Spinal cord (tissue), 10 donors: ENCODE data around the gene ADD3. TPM values are rescaled to one million over a fixed set of nuclear protein-coding genes. Genes with fewer than 3 reads are reported as not detected.

Source experiments
- DNase-seq, 6 donors: peaks; one replicate each; pipeline versions ENCODE4 v3.0.0 to v3.0.0-alpha.2; 2013 to 2015; ENCODE audit warnings: low spot score in 6 of 6, low read depth in 4 of 6
- H3K27ac ChIP-seq: one replicate; pipeline ENCODE4 v1.5.1; 2013; ENCODE audit warnings: low read depth, low read length, control low read depth
- H3K27me3 ChIP-seq: one replicate; pipeline ENCODE4 v1.6.1; 2013; ENCODE audit warnings: low read length; ENCODE audit not compliant: control insufficient read depth, insufficient read depth
- H3K36me3 ChIP-seq: one replicate; pipeline ENCODE4 v1.6.1; 2013; ENCODE audit warnings: low read length; ENCODE audit not compliant: control insufficient read depth, insufficient read depth
- H3K4me1 ChIP-seq: one replicate; pipeline ENCODE4 v1.6.1; 2013; ENCODE audit warnings: low read length; ENCODE audit not compliant: control insufficient read depth, insufficient read depth
- H3K4me3 ChIP-seq: one replicate; pipeline ENCODE4 v1.5.1; 2013; ENCODE audit warnings: low read depth, low read length, control low read depth
- H3K9me3 ChIP-seq: one replicate; pipeline ENCODE4 v1.6.1; 2013; ENCODE audit warnings: low read length; ENCODE audit not compliant: control insufficient read depth, insufficient read depth
- WGBS: methylation state at CpG from one replicate; pipeline ENCODE4 v1.1.5; 2013; ENCODE audit warnings: missing lambda C conversion rate; ENCODE audit not compliant: insufficient coverage; 5-methylcytosine and 5-hydroxymethylcytosine counted together
- polyA plus RNA-seq, 2 donors: library from polyadenylated mRNA; unstranded; fragments of 120-200 nt; gene quantifications; one replicate each; pipeline ENCODE4 v1.2.1, GENCODE V29; 2013; ENCODE audit not compliant: insufficient read length in 2 of 2
- total RNA-seq, 2 donors: library from RNA; depleted of rRNA in 1 of 2; stranded (reverse); fragments of 120-200 nt in 1 of 2; fragments of >200 nt in 1 of 2; gene quantifications; one replicate each; pipeline versions ENCODE4 v1.2.3 to v1.2.4, GENCODE V29; 2013 to 2014
- donor health status: healthy.

Gene ADD3
- total and polyA plus RNA-seq, 4 donors = 193 to 557 (median 324) TPM

DNA sequence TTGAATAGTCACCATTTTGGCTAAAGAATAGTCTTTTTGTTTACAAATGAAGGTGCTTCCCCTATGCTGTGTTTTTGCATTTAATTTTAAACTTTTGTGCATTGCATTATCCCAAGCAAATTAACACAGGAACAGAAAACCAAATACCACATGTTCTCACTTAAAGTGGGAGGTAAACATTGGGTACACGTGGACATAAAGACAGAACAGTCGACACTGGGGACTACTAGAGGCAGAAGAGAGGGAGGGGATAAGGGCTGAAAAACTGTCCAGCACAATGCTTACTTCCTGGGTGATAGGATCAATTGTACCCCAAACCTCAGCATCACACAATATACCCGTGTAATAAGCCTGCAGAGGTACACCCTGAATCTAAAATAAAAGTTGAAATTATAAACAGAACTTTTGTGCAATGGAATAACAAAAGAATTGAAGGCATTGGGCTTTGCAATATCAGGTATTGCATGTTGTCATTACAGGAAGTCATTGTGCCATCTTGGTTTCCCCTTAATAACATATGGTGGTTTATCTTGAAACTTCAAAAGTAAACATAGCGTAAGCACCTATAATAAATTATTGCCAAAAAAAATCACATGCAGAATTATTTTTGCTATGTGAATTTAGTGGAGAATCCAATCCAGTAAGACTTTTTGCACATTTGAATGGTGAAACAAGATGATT, 16.1 kb downstream of the ADD3 start:
- H3K27ac ChIP-seq = no peak overlapping the region
- H3K4me3 ChIP-seq = no peak overlapping the region
- no peaks in the 10 kb centered on the region for H3K4me1 ChIP-seq
- no peaks in the 10 kb centered on the region for H3K27me3 ChIP-seq
- no CpG with 5 or more reads among the region's 4 CpGs for WGBS
- DNase-seq = no peak
- H3K36me3 ChIP-seq = no peaks in the 10 kb centered on the region
- H3K9me3 ChIP-seq = no peaks in the 10 kb centered on the region

DNA sequence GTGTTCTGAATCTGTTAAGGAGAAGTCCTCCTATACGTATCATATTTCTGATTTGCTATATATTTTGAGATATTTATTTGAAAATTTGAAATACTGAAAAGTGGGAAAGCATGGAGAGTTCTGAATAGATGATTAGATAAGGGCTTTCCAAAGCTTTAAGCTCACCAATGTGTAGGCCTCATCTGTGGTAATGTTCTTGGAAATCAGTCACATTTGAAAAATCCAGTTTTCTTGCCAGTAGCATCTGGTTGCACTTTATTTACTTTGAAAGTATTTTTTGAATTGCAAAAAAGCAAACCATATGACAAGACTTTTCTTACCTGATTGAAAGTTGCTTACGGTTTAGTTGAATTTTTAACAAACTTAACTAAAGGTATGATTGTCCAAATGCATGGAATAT, 21.7 kb downstream of the ADD3 start:
- Histone ChIP-seq H3K36me3 (no peaks in the 10 kb centered on the region), H3K27ac (no peak overlapping the region), H3K4me3 (no peak overlapping the region), H3K4me1 (peaks cover 5% of the 10 kb centered on the region), H3K27me3 (no peaks in the 10 kb centered on the region), H3K9me3 (no peaks in the 10 kb centered on the region)
- WGBS = no CpG with 5 or more reads among the region's 2 CpGs
- DNase-seq = no peak

- no peaks in the 10 kb centered on the region for H3K36me3 ChIP-seq
- WGBS = 13% methylated on average over 1 of the region's 4 CpGs
- peak overlapping the region; percentile 77 for H3K27ac ChIP-seq
- peaks cover 5% of the 10 kb centered on the region for H3K4me1 ChIP-seq
- DNase-seq = peak; percentile 53 to 96 (median 75)
- H3K9me3 ChIP-seq = no peaks in the 10 kb centered on the region
- H3K4me3 ChIP-seq = no peak overlapping the region
- H3K27me3 ChIP-seq = no peaks in the 10 kb centered on the region
Observed at GRCh38 chr10:110032801-110033700, 25.3 kb downstream of the ADD3 start.

DNA sequence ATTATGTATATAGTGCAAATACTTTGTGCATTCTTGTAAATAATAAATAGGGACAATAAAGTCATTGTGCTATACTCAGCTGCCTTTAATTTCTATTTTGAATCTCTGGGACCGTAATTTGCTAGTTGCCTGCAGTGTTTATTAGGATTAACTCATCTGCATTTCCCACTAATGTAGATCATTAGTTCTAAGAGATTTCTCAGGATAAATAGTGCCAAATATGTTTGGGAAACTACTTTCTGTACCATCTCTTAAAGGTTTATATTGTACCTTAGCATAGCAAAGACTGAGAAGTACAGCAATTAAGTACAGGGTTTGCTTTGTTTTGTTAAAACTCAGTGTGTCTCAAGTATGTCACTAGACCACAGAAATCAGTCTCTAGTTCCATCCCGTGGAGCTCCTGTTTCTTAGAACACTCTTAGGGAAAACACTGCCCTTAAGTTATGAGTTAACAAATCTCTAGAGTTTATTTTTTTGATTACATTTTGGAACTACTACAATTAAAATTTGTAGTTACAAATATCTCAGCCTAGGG, 26.0 kb downstream of the ADD3 start:
- WGBS = no CpG with 5 or more reads among the region's 2 CpGs
- H3K9me3 ChIP-seq = no peaks in the 10 kb centered on the region
- peak overlapping the region; percentile 77 for H3K27ac ChIP-seq
- no peaks in the 10 kb centered on the region for H3K36me3 ChIP-seq
- H3K4me3 ChIP-seq = no peak overlapping the region
- peak in 3 of 6 donors; percentile 42 to 92 (median 43) for DNase-seq
- H3K27me3 ChIP-seq = no peaks in the 10 kb centered on the region
- peaks cover 5% of the 10 kb centered on the region for H3K4me1 ChIP-seq

- Histone ChIP-seq H3K9me3 (no peaks in the 10 kb centered on the region), H3K4me1 (peaks cover 5% of the 10 kb centered on the region), H3K4me3 (no peak overlapping the region), H3K36me3 (no peaks in the 10 kb centered on the region), H3K27ac (peak overlapping the region; percentile 77), H3K27me3 (no peaks in the 10 kb centered on the region)
- DNase-seq = no peak
- WGBS = no CpG with 5 or more reads among the region's 2 CpGs
Observed at GRCh38 chr10:110034596-110034995, 26.8 kb downstream of the ADD3 start.

DNA sequence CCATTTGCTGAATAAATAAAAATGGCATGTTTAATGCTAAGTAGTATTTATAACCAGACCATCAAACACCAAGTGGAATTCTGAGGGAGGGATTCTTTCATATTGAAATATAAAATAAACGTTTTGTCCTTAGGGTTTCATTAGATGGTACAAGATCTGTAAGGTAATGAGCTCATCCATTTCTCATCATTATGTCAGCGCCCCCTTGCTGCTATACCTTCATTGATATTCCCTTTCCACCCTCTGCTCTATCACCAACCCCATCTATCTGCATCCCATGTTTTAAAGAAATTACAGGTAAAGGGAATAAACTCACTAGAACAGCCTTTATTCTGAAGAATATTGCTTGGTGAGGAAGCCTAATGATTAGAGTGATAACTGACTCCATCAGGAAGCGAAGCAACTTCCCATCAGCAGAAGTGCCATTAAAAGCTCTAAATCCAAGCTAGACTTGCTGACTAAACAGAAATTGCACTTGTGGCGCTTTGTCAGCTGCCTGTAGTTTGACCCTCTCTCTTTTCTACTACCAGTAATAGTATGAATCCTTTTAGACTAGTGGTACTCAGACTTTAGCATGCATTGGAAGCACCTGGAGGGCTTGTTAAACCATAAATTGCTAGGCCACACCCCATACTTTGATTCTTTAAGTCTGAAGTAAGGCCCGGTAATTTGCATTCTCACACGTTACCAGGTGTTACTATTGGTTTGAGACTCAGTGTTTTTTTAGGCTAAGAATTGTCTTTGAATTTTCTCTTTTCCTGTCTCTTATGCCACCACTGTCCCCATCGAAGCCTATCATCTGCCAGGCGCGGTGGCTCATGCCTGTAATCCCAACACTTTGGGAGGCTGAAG, 27.5 kb downstream of the ADD3 start:
- 100% methylated on average over 3 of the region's 9 CpGs for WGBS
- Histone ChIP-seq H3K27me3 (no peaks in the 10 kb centered on the region), H3K9me3 (no peaks in the 10 kb centered on the region), H3K36me3 (no peaks in the 10 kb centered on the region), H3K4me1 (peaks cover 5% of the 10 kb centered on the region), H3K4me3 (no peak overlapping the region), H3K27ac (peak overlapping the region; percentile 11)
- no peak for DNase-seq

- Histone ChIP-seq H3K4me1 (no peaks in the 10 kb centered on the region), H3K36me3 (no peaks in the 10 kb centered on the region), H3K27me3 (no peaks in the 10 kb centered on the region), H3K4me3 (no peak overlapping the region), H3K27ac (no peak overlapping the region), H3K9me3 (no peaks in the 10 kb centered on the region)
- no CpG with 5 or more reads among the region's 3 CpGs for WGBS
- DNase-seq = no peak
Observed at GRCh38 chr10:110036640-110037039, 28.9 kb downstream of the ADD3 start.

DNA sequence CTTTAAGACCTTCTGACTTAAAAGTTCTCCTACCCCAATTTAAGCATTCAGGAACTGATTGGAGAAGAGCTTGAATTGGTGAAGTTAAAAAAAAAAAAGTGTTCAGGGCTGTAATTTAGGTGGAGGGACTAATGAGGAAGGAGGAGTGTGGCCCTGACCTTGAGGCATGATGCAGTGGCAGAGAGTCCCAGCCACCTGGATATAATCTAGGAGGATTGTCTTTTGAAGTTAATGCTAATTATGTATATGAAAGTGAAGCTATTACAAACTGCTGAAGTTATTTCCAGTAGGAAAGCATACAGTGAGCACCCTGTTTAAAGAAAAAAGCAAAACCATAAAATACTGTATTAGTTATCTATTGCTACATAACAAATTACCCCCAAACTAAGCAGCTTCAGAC, 31.5 kb downstream of the ADD3 start:
- H3K4me3 ChIP-seq = no peak overlapping the region
- H3K9me3 ChIP-seq = no peaks in the 10 kb centered on the region
- H3K27me3 ChIP-seq = no peaks in the 10 kb centered on the region
- no peak for DNase-seq
- H3K36me3 ChIP-seq = no peaks in the 10 kb centered on the region
- no peak overlapping the region for H3K27ac ChIP-seq
- H3K4me1 ChIP-seq = no peaks in the 10 kb centered on the region

GRCh38 chr10:110040108-110040507, 32.3 kb downstream of the ADD3 start:
- Histone ChIP-seq H3K27ac (no peak overlapping the region), H3K36me3 (no peaks in the 10 kb centered on the region), H3K9me3 (no peaks in the 10 kb centered on the region), H3K27me3 (no peaks in the 10 kb centered on the region), H3K4me1 (no peaks in the 10 kb centered on the region), H3K4me3 (no peak overlapping the region)
- WGBS = no CpG with 5 or more reads among the region's 1 CpG
- DNase-seq = no peak
